ENCODE measurements around the gene TPST1.
"Not testable (repeated sequence)": the region's sequence is repeated elsewhere in the genome, so short reads cannot be mapped to it uniquely, and the experiment has no call there.

Gene TPST1

DNA sequence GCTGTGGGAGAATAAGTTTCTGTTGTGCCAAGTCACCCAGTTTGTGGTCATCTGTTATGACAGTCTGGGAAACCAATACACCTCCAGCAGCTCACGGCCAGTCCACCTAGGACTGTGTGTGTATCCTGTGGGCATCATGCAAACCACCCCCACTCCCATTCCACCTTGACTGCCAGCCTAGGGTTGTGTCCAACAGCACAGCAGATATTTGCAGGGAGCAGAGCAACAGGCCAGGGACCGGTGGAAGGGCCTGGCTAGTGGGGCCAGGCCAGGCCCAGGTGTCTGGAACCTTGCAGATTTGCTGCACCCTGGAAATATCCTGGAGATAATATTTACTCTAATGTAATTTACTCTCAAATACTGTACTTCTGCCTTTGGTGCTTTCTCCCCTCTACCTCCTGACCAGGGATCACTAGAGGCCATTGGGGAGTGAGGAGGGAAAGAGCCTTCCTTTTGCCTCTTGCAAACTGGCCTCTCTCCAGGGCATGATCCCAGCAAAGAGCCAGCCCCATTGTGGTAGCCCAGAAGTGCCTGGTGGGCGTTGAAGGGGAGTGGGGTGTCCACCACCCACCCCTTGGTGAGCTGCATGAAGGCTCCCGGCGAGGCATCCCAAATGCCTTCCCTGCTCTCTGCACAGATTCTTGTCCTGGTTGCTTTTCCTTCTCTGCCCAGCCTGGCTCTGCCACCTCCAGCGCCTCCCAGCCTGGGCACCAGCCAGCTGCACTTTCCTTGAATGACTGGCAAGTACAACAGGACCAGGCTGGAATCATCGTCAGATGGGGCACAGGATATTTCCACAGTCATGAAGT, 15.2 kb upstream of the TPST1 start:
- no peak for DNase-seq

DNA sequence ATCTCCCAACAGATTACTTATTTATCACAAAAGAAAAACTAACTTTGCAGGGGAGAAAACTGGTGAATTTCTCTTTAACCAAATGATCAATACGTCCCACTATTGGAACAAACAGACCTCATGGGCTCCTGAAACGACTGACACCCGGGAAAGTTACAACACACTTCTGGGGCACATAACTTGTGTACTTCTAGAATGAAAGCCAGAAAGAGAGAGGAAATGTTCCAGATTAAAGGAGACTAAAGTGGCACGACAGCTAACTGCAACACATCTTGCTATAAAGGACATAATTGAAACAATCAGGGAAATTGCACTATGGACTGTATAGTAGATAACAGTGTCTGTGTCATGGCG, 14.7 kb upstream of the TPST1 start:
- DNase-seq, result no peak

DNA sequence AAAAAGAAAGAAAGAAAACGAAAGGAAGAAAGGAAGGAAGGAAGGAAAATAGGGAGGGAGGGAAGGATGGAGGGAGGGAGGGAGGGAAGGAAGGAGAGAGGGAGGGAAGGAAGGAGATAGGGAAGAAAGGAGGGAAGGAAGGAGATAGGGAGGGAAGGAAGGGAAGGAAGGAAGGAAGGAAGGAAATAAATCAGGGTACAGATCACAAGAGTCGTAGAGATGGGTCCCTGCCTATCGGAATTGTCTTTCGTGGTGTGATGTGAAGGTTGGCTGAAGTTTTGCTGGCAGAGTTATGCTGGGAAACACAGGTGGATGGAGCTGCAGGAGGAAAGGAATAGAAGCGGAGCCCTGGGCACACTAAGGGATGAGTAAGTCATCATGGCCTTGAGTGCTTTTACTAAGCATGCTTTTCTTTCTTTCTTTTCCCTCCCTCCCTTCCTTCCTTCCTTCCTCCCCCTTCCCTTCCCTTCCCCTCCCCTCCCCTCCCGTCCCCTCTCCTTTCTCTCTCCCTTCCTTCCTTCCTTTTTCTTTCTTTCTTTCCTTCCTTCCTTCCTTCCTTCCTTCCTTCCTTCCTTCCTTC, 11.9 kb upstream of the TPST1 start:
- DNase-seq, result no peak

DNA sequence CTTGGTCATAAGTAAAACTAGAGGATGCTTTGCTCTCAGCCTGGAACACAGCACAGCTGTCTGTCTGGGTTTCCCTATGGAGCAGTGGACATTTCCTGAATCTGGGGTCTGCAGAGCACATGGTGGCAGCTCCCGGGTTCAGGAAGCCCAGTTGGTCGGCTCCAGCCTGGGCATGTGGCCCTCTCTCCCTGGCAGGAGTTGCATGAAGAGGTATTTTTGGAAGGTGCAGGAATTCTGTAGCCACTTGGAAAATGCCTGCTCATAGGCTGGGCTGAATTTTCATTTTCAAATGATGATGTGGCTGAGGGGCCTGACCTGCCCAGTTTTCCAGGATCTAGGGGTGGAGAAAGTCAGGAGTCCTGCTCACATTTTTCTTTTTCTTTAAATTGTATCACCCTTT, 6.7 kb upstream of the TPST1 start:
- DNase-seq, result no peak

DNA sequence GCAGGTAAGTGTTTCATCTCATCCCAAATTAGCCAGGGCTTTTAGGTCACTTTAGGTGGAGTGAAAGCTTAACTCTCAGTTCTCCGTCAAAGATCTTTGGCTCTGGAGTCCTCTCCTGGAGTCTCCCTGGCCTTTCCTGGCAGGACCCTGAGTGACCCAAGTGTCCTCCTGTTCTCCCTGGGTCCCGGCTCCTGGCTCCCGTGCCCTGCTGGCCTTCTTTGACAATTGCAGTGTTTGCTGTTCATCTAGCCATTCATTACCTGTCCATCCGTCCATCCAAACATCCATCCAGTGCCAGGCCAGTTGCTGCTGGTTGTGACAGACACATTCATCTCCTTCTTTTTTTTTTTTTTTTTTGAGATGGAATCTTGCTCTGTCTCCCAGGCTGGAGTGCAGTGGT, 6.2 kb upstream of the TPST1 start:
- DNase-seq, result no peak

DNA sequence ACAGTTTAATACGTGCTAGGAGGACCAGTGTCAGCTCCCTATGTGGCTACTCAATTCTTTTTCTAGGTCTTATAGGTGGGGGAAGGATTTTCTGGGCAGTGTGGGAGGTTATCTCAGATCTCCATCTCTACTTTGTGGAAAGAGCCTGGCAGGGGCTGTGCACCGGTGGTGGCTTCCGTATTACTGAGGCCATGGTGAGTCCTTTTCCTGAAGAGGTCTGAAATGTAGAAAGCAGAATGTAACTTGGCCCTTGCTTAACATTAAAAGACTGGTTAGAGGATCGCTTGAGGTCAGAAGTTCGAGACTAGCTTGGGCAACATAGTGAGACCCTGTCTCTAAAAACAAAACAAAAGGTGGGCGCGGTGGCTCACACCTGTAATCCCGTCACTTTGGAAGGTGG, 2.7 kb upstream of the TPST1 start:
- DNase-seq, result no peak

DNA sequence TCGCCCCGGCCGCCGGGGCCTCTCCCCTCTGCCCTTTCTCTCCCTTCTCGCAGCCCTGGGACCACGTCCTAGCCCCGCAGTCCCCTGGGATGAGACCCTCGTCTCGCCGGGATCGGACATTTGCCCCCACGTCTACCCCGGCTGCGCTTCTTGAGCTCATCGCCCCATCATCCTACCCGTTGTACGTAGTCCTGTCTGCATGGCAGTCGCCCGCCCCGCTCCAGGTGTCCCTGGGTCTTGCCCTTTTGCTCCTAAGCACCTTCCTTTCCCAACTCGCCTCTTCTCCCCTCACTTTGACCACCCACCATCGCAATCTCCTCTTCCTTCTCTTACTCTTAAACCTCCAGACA, 582 bp downstream of the TPST1 start:
- DNase-seq, result peak in 1 of 2 experiments; percentile 50

DNA sequence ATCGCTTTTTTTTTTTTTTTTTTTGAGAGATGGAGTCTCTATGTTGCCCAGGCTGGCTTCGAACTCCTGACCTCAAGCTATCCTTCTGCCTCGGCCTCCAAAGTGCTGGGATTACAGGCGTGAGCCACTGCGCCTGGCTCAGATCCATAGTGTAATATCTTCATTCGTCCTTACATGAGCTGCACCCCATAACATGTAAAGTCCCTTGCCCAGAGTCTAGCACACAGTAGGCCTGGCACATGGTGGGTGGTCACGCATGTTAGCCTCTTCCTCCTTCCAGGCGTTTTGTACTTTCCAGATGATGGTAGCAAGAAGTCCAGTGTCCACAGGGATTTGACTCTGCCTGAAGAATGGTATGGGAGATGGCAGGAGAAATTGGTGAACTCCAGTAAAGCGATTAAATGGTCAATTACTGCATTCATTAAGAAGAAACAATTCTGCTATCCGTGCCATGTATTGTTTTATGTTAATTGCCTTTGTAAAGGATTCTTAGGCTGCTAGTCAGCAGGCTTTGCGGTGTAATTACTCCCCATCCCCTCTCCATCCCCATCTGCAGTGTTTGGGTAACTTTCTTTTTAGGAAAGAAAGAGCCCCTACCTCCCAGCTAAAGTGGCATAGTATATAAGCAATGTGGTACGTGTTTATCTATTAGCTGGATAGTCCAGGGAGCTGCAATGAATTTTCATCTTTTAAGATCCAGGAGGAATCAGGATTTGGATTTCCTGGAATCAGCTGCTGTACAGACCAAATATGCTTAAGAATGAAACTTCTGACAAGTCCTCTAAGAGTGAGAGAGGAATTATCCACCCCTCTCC, 1.2 kb downstream of the TPST1 start:
- DNase-seq, result peak in 1 of 2 experiments; percentile 28

DNA sequence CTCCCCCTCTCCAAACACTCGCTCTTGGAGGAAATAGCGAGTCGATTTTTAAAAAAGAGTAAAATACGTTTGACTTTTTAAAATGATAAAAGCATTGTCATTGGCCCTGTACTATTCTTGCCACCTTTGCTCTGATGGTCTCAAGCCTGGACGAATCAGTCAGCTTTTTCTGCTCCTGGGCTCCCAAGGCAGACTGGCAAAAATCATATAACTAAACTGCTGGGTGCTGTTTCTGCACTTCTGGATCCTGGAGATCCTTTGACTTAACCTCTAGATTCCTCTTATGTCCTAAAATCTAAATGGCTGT, 1.8 kb downstream of the TPST1 start:
- DNase-seq, result no peak

DNA sequence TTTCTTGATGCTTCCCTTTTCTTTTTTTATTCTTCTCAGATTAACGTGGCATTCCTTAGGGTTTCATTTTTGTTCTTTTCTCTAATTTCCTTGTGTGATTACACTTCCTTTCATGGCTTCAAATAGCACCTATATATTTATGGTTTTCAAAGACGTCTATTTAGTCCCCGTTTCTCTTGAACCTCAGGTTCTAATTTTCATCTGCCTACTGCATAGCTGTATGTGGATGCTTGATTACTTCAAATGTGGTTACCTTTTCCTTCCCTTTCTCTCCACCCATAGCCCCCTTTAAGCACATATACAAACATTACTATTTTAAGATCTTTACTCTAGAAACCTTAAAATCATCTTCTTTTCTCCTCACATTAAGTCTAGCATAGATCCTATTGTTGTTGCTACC, 2.4 kb downstream of the TPST1 start:
- no peak for DNase-seq

DNA sequence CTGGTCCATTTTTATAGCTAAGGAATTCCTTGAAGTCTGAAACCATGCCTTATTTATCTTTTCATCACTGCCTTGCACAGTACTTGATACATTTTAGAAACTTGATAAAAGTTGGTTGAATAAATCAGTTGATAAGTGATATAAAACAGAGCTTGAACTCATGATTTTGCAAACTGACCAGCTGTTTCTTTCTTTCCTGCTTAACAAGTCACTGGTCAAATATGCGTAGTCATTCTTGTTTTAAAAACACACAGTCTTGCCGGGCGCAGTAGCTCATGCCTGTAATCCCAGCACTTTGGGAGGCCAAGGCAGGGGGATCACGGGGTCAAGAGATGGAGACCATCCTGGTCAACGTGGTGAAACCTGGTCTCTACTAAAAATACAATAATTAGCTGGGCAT, 6.3 kb downstream of the TPST1 start:
- DNase-seq, result no peak

DNA sequence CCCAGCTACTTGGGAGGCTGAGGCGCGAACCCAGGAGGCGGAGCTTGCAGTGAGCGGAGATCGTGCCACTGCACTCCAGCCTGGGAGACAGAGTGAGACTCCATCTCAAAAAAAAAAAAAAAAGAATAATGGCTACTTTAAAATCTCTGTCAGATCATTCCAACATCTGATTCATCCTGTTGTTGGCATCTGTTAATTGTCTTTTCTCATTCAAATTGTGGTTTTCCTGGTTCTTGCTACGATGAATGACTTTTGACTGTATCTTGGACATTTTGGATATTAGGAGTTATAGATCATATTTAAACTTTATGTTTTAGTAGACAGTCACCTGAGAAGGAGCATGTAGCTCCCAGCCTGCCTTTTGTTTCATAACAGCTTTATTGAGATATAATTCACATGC, 8.5 kb downstream of the TPST1 start:
- DNase-seq, result no peak

DNA sequence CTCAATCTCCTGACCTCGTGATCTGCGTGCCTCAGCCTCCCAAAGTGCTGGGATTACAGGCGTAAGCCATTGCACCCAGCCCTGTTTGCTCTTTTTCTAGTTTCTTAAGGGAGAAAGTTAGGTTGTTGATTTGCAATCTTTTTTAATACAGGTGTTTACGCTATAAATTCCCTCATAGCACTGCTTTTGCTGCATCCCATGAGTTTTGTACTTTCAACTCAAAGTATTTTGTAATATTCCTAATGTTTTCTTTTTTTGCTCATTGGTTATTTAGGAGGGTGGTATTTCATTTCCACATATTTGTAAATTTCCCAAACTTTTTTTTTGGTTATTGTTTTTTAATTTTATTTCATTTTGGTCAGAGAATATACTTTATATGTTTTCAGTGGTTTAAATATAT, 11.6 kb downstream of the TPST1 start:
- DNase-seq, result no peak

DNA sequence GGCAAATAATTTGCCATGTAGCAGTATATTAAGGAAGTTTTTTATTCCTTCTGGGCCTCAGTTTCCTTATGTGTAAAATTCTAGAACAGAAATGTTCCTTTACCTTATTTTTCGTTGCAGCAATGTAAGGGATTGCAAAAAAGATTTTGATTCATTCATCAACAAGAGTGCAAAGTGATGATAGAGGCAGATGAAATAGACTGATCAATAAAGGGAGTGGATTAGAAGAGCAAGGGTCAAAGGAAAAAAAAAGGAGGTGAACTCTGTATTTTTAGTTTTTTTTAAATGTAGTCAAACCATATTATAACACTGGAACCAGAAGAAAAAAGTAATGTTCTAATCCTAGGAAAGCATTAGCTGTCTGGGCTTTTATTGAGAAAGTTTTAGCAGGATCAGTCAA, 14.7 kb downstream of the TPST1 start:
- no peak for DNase-seq

DNA sequence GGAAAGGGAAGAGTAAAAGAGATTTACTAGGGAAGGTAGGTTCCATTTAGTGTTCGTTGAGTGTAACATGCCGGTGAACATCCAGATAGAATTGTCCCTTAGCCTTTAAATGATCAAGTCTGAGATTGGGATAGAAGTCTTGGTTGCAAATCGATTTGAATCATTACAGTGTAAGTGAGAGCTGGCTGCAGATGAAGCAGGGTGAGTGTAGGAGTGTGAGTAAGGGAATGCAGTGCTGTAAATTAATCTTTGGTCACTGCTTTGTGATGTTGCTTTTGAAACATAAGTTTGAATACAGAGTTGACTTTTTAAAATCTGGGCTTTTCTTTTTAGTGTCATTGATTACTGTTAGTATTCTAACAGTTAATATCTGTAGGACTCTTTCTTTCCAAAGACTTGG, 16.3 kb downstream of the TPST1 start:
- no peak for DNase-seq

DNA sequence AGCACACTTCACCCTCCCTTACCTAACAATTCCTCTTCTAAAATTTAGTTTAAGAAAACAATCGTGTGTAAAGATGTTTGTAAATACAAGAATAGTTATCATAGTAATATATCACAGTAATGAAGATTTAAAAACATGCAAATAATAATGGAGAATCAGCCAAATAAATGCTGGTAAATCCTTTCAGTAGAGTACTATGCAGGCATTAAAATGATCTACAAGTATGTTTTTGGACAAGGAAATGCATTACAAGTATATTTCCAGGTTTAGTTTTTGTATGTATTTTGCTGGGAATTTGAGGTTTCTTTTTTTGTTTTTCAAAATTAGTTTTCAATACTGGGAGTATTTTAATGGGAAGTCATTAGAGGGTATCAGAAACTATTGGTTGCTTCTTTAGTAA, 22.7 kb downstream of the TPST1 start:
- DNase-seq, result no peak

DNA sequence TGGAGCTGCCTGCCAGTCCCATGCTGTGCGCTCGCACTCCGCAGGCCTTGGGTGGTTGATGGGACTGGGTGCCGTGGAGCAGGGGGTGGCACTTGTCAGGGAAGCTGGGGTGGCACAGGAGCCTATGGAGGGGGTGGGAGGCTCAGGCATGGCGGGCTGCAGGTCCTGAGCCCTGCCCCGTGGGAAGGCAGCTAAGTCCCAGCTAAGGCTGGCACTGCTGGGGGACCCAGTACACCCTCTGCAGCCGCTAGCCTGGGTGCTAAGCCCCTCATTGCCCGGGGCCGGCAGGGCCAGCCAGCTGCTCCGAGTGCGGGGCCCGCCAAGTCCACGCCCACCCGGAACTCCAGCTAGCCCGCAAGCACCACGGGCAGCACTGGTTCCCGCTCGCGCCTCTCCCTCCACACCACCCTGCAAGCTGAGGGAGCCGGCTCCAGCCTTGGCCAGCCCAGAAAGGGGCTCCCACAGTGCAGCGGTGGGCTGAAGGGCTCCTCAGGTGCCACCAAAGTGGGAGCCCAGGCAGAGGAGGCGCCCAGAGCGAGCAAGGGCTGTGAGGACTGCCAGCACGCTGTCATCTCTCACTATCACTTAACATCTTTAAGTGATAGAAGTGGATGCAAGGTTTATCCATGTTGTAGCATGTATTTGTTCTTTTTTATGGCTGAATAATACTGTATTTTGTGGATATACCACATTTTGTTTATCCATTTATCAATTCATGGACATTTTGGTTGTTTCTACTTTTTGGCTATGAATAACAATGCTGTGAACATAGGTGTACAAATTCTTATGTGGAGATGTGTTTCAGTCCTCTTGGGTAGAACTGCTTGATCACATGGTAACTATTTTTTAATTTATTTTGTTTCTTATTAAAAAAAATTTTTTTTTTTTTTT, 26.4 kb downstream of the TPST1 start:
- not testable (repeated sequence) for DNase-seq

DNA sequence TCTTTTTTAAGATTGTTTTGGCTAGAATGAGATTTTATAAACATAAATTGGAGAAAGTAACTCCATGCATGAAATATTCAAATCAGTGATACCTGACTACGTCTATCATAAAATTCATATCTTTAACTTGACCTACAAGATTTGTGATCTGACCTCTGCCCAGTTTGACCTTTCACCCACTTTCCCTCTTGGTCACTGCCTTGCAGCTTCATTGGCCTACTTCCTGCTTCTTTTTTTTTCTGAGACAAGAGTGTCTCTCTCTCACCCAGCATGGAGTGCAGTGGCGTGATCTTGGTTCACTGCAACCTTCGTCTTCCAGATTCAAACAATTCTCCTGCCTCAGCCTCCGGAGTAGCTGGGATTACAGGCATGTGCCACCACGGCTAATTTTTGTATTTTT, 28.5 kb downstream of the TPST1 start:
- no peak for DNase-seq

DNA sequence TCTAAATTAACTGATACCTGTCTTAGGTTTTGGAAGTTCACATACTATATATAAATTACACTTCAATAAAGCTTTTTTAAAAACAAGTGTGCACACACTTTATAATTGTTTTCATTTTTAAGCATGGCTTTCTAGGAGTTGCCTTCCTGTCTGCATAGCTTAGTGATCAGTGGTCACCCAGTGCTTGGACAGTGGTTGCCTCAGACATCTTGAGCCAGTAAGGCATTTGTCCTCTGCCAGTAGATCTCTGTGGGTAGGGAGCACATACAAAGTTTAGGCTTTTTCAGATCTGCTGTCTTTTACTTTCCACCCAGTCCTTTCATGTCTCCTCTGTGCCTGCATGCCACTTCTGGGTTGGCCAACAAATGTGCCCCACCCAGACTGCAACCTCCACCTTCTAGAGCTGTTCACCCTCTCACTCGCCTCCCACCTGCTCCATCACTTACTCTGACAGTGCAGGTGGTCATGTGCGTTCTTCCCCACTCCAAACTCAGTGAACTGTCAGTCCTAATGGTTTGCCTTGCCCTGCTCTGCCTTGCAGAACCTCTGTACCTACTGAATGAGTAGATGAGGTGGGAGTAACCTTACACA, 31.7 kb downstream of the TPST1 start:
- DNase-seq, result no peak

DNA sequence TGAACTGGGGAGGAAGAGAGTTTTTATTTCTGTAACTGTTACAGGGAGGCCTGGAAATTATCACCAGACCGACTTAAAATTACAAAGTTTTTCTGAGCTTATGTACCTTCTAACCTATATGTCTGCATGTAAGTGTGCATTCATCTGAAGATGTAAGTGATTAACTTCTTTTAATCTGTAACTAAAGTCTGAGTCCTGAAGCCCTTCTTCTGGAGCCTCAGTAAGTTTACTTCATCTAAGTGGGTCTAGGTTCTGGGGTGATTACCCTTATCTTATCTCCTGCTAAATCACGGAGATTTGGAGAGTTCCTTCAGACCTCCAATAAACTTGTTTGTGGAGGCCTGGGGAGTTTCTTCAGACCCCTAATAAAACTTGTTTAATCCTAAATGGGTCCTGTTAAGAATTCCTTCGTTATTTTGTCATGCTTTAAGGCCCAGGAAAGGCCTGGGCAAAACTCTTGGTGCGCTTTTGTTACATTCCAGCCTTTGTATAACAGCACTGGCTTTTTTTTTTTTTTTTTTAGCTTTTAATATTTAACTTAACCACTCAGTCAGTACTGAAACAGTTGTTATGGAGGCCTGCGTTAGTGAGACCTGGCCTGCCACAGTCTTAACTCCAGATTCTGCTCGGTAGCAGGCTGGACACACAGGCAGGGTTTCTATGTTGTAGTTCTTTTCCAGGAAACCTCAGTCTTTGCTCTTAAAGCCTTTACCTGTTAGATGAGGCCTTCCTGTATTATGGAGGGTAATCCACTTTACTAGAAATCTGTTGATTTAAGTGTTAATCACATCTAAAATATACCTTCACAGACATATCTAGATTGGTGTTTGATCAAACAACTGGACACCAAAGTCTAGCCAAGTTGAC, 33.0 kb downstream of the TPST1 start:
- DNase-seq, result no peak

DNA sequence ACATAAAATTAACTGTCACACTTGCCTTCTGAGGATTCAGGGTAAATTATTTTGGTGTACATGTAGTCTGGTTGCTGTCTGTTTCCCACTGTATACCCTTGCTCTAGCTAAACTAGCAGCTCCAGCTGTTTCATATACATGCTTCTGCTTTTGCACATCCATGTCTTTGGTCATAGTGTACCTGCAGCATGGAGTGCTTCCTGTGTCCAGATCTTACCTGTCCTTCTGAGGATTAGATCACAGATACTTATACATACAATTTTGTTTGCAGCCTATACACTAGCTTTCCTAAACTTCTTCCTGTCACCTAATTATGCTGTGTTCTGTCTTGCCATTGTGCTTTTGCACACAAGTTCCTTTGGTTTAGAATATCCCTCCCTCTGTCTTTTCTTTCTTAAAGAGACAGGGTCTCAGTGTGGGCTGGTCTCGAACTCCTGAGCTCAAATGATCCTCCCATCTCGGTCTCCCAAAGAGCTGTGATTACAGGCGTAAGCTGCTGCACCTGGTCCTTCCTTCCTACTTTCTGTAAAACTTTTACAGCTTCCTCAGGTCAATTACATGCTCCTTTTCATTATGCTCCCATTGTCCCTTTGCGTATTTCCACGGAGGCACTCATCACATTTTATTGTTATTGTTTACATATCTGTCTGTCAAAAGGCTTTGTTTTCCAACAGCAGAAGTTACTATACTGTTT, 33.8 kb downstream of the TPST1 start:
- no peak for DNase-seq

Data from NCI-H526 (cell line).